GM19372 (cell line): ENCODE measurements around the gene CSF1R.

Experiments used
- ATAC-seq: cut with Tn5 transposase; IDR thresholded peaks from one replicate; pipeline ENCODE4 v1.9.1; 2021; ENCODE audit warnings: mild to moderate bottlenecking, low read depth, moderate library complexity; ENCODE audit not compliant: unreplicated experiment

Gene CSF1R

GRCh38 chr5:150085950-150086715 is at the start of gene CSF1R:
Gene CSF1R (minus strand): TSS chr5:150086554. CDS start chr5:150086427, 127 bp downstream.
- no peak for ATAC-seq

GRCh38 chr5:150135557-150136304 is 49.4 kb upstream of the CSF1R start:
- ATAC-seq = no peak

GRCh38 chr5:150134198-150134588 is 47.8 kb upstream of the CSF1R start:
- no peak for ATAC-seq

- ATAC-seq = no peak
These were observed 47.3 kb upstream of the CSF1R start for GRCh38 chr5:150133581-150134197.

GRCh38 chr5:150132740-150133139 is 46.4 kb upstream of the CSF1R start:
- ATAC-seq = no peak

- ATAC-seq = no peak
These were observed 45.8 kb upstream of the CSF1R start for GRCh38 chr5:150131978-150132694.

GRCh38 chr5:150131461-150131860 is 45.1 kb upstream of the CSF1R start:
- no peak for ATAC-seq

GRCh38 chr5:150130493-150130922 is 44.2 kb upstream of the CSF1R start:
- no peak for ATAC-seq

GRCh38 chr5:150129813-150130492 is 43.6 kb upstream of the CSF1R start:
- ATAC-seq = no peak

GRCh38 chr5:150129454-150129812 is 43.1 kb upstream of the CSF1R start:
- no peak for ATAC-seq

GRCh38 chr5:150126921-150127265 is 40.5 kb upstream of the CSF1R start:
- no peak for ATAC-seq

GRCh38 chr5:150126199-150126920 is 40.0 kb upstream of the CSF1R start:
- no peak for ATAC-seq

- ATAC-seq = no peak
These were observed 39.0 kb upstream of the CSF1R start for GRCh38 chr5:150125334-150125733.

GRCh38 chr5:150124596-150124995 is 38.2 kb upstream of the CSF1R start:
- no peak for ATAC-seq

- ATAC-seq = no peak
These were observed 37.8 kb upstream of the CSF1R start for GRCh38 chr5:150124111-150124557.

- ATAC-seq = no peak
These were observed 37.2 kb upstream of the CSF1R start for GRCh38 chr5:150123542-150123941.

GRCh38 chr5:150122536-150123481 is 36.5 kb upstream of the CSF1R start:
- ATAC-seq = no peak

GRCh38 chr5:150122158-150122510 is 35.8 kb upstream of the CSF1R start:
- peak; percentile 73 for ATAC-seq
